ENCODE results near the gene DNPH1.

The DNPH1 gene

DNA sequence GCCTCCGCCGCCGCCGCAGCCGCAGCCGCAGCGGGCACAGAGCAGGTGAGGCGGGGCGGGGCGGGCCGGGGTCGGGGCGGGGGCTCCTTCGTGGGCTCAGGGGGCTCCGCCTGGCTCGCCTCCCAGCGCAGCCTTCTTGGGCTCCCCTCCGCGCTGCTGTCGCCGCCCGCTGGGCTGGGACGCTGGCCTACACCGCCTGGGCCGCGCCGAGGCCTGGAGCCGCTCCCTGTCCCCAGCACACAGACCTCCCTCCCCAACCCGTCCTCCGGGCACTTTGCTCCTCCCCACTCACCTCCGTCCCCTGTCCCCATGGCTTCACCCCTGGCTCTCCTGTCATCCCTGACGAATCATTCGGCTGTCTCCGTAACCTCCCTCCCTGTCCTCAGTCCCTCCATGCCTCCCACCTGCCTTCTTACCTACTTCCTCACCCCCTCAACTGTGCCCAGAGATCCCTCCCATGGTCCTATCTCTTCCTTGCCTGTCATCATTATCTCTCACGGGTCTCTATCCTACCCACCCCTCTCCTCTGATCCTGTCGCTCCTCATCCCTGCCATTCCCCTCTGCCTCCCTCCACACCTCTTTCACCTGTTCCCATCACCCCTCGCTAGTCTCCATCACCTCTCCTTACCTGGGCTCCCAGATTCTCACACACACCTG lies 14.5 kb upstream of the DNPH1 start:
- H3K4me1 ChIP-seq (ENCODE audit: control extremely low read depth in 1 of 4, control insufficient read depth in 4 of 4, insufficient read depth in 4 of 4, low read length in 3 of 4), result peaks cover 2 to 18% (median 15%) of the 10 kb centered on the region in 4 experiments
- CTCF ChIA-PET, result interaction anchor here (2.0 kb wide), 1 partner anchor 15 kb away, joined by 7 read pairs; the partner anchor contains the start of gene DNPH1
- no peak overlapping the region for H3K4me3 ChIP-seq (ENCODE audit: control insufficient read depth in 1 of 7, extremely low read depth in 1 of 7, insufficient read depth in 4 of 7, low read depth in 2 of 7, low read length in 6 of 7)
- peaks cover 0 to 4% (median 0%) of the 10 kb centered on the region in 5 experiments for H3K9me3 ChIP-seq (ENCODE audit: control extremely low read depth in 1 of 5, control insufficient read depth in 4 of 5, insufficient read depth in 2 of 5, low read depth in 1 of 5, low read length in 4 of 5)
- POLR2A ChIA-PET, result no interaction called here
- H3K27me3 ChIP-seq (replicated peaks in 2 of 5; ENCODE audit: control insufficient read depth in 4 of 5, insufficient read depth in 5 of 5, low read length in 4 of 5), result peaks cover 7 to 68% (median 36%) of the 10 kb centered on the region in 5 experiments
- WGBS (ENCODE audit: insufficient coverage), result 39% methylated on average over 25 of the region's 37 CpGs
- DNase-seq, result no peak
- H3K36me3 ChIP-seq (ENCODE audit: control insufficient read depth in 4 of 4, insufficient read depth in 4 of 4, low read length in 3 of 4), result no peaks in the 10 kb centered on the region
- H3K27ac ChIP-seq (ENCODE audit: insufficient read depth in 1 of 2, low read depth in 1 of 2, low read length in 2 of 2, poor library complexity in 1 of 2, severe bottlenecking in 2 of 2), result no peak overlapping the region

DNA sequence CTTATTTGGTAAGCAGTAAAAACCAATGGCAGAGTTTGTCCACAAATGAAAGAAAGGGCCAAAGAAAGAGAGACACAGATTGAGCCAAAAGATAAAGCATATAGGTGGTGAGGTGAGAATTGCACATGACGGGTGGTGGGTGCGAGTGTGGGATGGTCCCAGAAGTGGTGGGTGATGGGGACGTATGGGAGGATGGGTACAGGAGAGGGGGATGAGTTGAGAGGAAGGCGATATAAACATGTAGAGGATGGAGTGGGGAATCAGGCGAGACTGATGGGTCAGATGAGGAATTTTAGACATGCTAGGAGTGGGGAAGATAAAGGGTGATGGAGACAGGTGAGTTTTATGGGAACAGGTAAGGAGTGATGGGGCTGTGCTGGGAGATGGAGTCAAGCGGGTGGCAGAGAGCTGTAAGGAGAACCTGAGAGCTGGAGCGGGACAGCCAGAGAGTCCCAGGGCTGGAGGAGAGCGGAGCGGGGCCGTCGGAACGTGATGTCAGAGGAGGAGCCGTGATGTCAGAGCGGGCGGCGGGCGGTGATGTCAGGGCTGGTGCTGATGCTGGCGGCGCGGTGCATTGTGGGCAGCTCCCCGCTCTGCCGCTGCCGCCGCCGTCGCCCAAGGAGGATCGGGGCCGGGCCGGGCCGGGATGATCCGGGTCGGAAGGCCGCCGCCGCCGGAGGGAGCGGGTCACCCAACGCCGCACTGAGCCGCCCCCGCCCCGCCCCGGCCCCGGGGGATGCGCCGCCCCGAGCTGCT lies 13.8 kb upstream of the DNPH1 start, which contains the start of gene TTBK1:
TSS of gene TTBK1 (plus strand) at position 574 of the 756 bp plus-strand sequence. CDS start 3,180 bp downstream, outside the sequence.
- Histone ChIP-seq H3K36me3 (ENCODE audit: control insufficient read depth in 4 of 4, insufficient read depth in 4 of 4, low read length in 3 of 4) (no peaks in the 10 kb centered on the region), H3K9me3 (ENCODE audit: control extremely low read depth in 1 of 5, control insufficient read depth in 4 of 5, insufficient read depth in 2 of 5, low read depth in 1 of 5, low read length in 4 of 5) (peaks cover 0 to 4% (median 0%) of the 10 kb centered on the region in 5 experiments), H3K27me3 (replicated peaks in 2 of 5; ENCODE audit: control insufficient read depth in 4 of 5, insufficient read depth in 5 of 5, low read length in 4 of 5) (peaks cover 7 to 68% (median 36%) of the 10 kb centered on the region in 5 experiments), H3K4me3 (ENCODE audit: control insufficient read depth in 1 of 7, extremely low read depth in 1 of 7, insufficient read depth in 4 of 7, low read depth in 2 of 7, low read length in 6 of 7) (no peak within 1 kb of the TSS), H3K27ac (ENCODE audit: insufficient read depth in 1 of 2, low read depth in 1 of 2, low read length in 2 of 2, poor library complexity in 1 of 2, severe bottlenecking in 2 of 2) (no peak within 1 kb of the TSS), H3K4me1 (ENCODE audit: control extremely low read depth in 1 of 4, control insufficient read depth in 4 of 4, insufficient read depth in 4 of 4, low read length in 3 of 4) (peaks cover 2 to 17% (median 15%) of the 10 kb centered on the region in 4 experiments)
- 32% methylated on average over 12 of the region's 47 CpGs for WGBS (ENCODE audit: insufficient coverage)
- ChIA-PET POLR2A (no interaction called here), CTCF (interaction anchor here (2.0 to 2.8 kb wide), 2 partner anchors 14 kb away, joined by 7 to 12 read pairs; partner anchors contain the start of gene DNPH1)
- no peak for DNase-seq

DNA sequence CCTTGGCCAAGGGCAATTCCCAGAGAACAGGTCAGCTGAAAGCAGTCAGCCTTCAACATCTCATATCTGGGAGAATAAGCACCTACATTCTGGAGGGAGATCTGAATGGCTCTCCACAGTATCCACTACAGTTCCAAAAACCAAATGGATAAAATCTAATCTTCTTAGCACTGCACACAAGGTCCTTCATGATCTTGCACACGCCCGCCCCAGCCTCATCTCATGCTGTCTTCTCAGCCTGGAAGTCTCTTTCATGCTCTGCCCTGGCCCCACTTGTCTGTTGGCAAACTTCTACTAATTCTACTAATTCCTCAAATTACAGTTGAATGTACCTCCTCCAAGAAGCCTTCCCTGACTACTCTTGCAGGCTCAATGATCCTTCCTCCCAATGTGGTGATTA lies 12.2 kb upstream of the DNPH1 start:
- peaks cover 7 to 75% (median 33%) of the 10 kb centered on the region in 5 experiments for H3K27me3 ChIP-seq (replicated peaks in 2 of 5; ENCODE audit: control insufficient read depth in 4 of 5, insufficient read depth in 5 of 5, low read length in 4 of 5)
- ChIA-PET CTCF (interaction anchor here (2.8 kb wide), 1 partner anchor 12 kb away, joined by 12 read pairs; the partner anchor contains the start of gene DNPH1), POLR2A (interaction anchor here (0.6 kb wide), 1 partner anchor 310 kb away, joined by 11 read pairs; no protein-coding TSS in a partner anchor)
- no peak overlapping the region for H3K27ac ChIP-seq (ENCODE audit: insufficient read depth in 1 of 2, low read depth in 1 of 2, low read length in 2 of 2, poor library complexity in 1 of 2, severe bottlenecking in 2 of 2)
- no peak for DNase-seq
- H3K36me3 ChIP-seq (ENCODE audit: control insufficient read depth in 4 of 4, insufficient read depth in 4 of 4, low read length in 3 of 4), result no peaks in the 10 kb centered on the region
- peaks cover 1 to 7% (median 2%) of the 10 kb centered on the region in 4 experiments for H3K4me1 ChIP-seq (ENCODE audit: control extremely low read depth in 1 of 4, control insufficient read depth in 4 of 4, insufficient read depth in 4 of 4, low read length in 3 of 4)
- 81% methylated on average over 2 of the region's 2 CpGs for WGBS (ENCODE audit: insufficient coverage)
- H3K9me3 ChIP-seq (ENCODE audit: control extremely low read depth in 1 of 5, control insufficient read depth in 4 of 5, insufficient read depth in 2 of 5, low read depth in 1 of 5, low read length in 4 of 5), result peaks cover 0 to 4% (median 0%) of the 10 kb centered on the region in 5 experiments
- H3K4me3 ChIP-seq (ENCODE audit: control insufficient read depth in 1 of 7, extremely low read depth in 1 of 7, insufficient read depth in 4 of 7, low read depth in 2 of 7, low read length in 6 of 7), result no peak overlapping the region

DNA sequence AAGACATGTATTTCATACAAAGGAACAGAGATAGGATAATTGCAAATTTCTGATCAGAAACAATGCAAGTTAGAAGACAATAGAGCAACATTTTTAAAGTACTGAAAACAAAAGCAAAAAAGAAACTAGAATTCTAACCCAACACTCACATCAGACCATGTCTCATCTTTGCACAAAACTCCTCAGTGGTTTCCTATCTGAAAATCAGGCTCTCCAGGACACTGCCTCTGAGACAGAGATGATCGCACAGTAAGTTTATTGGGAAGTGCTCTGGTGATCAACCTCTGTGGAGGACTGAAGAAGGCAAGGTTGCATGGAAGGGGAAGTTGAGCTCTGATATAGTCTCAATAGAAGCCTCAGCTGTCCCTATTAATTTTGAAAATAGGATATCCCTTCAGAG lies 11.7 kb upstream of the DNPH1 start:
- peaks cover 0 to 4% (median 0%) of the 10 kb centered on the region in 5 experiments for H3K9me3 ChIP-seq (ENCODE audit: control extremely low read depth in 1 of 5, control insufficient read depth in 4 of 5, insufficient read depth in 2 of 5, low read depth in 1 of 5, low read length in 4 of 5)
- H3K4me3 ChIP-seq (ENCODE audit: control insufficient read depth in 1 of 7, extremely low read depth in 1 of 7, insufficient read depth in 4 of 7, low read depth in 2 of 7, low read length in 6 of 7), result no peak overlapping the region
- peaks cover 7 to 70% (median 33%) of the 10 kb centered on the region in 5 experiments for H3K27me3 ChIP-seq (replicated peaks in 2 of 5; ENCODE audit: control insufficient read depth in 4 of 5, insufficient read depth in 5 of 5, low read length in 4 of 5)
- no peak overlapping the region for H3K27ac ChIP-seq (ENCODE audit: insufficient read depth in 1 of 2, low read depth in 1 of 2, low read length in 2 of 2, poor library complexity in 1 of 2, severe bottlenecking in 2 of 2)
- ChIA-PET CTCF (interaction anchor here (1.3 to 2.8 kb wide), 2 partner anchors 12 to 67 kb away, joined by 3 to 12 read pairs; partner anchors contain the start of genes CRIP3 and DNPH1), POLR2A (interaction anchor here (0.6 kb wide), 1 partner anchor 311 kb away, joined by 11 read pairs; no protein-coding TSS in a partner anchor)
- no peaks in the 10 kb centered on the region for H3K36me3 ChIP-seq (ENCODE audit: control insufficient read depth in 4 of 4, insufficient read depth in 4 of 4, low read length in 3 of 4)
- DNase-seq, result no peak
- 90% methylated on average over 1 of the region's 1 CpG for WGBS (ENCODE audit: insufficient coverage)
- H3K4me1 ChIP-seq (ENCODE audit: control extremely low read depth in 1 of 4, control insufficient read depth in 4 of 4, insufficient read depth in 4 of 4, low read length in 3 of 4), result peaks cover 0 to 7% (median 2%) of the 10 kb centered on the region in 4 experiments

DNA sequence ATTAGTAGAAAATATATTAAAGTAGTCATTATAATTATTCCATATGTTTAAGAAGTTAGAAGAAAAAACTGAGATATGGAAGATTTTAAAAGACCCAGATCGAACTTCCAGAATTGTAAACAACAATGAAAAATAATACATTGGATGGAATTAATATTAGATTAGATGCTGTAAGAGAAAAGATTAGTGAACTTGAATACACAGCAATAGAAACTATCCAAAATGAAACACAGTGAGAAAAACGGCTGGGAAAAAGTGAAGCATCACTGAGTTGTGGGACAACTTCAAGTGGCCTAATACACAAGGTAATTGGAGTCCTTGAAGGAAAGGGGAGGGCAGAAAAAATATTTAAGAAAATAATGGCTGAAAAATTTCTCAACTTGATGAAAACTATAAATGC lies 9.8 kb upstream of the DNPH1 start:
- DNase-seq, result no peak
- no peak overlapping the region for H3K27ac ChIP-seq (ENCODE audit: insufficient read depth in 1 of 2, low read depth in 1 of 2, low read length in 2 of 2, poor library complexity in 1 of 2, severe bottlenecking in 2 of 2)
- peaks cover 0 to 4% (median 0%) of the 10 kb centered on the region in 5 experiments for H3K9me3 ChIP-seq (ENCODE audit: control extremely low read depth in 1 of 5, control insufficient read depth in 4 of 5, insufficient read depth in 2 of 5, low read depth in 1 of 5, low read length in 4 of 5)
- POLR2A ChIA-PET, result no interaction called here
- H3K27me3 ChIP-seq (replicated peaks in 2 of 5; ENCODE audit: control insufficient read depth in 4 of 5, insufficient read depth in 5 of 5, low read length in 4 of 5), result peaks cover 7 to 51% (median 23%) of the 10 kb centered on the region in 5 experiments
- H3K4me3 ChIP-seq (ENCODE audit: control insufficient read depth in 1 of 7, extremely low read depth in 1 of 7, insufficient read depth in 4 of 7, low read depth in 2 of 7, low read length in 6 of 7), result no peak overlapping the region
- CTCF ChIA-PET, result interaction anchor here (1.2 to 1.9 kb wide), 3 partner anchors 10 to 18 kb away, joined by 4 to 16 read pairs (median 7); partner anchors contain the start of gene DNPH1
- no peaks in the 10 kb centered on the region for H3K36me3 ChIP-seq (ENCODE audit: control insufficient read depth in 4 of 4, insufficient read depth in 4 of 4, low read length in 3 of 4)
- no CpG with 5 or more reads among the region's 2 CpGs for WGBS (ENCODE audit: insufficient coverage)
- no peaks in the 10 kb centered on the region for H3K4me1 ChIP-seq (ENCODE audit: control extremely low read depth in 1 of 4, control insufficient read depth in 4 of 4, insufficient read depth in 4 of 4, low read length in 3 of 4)

DNA sequence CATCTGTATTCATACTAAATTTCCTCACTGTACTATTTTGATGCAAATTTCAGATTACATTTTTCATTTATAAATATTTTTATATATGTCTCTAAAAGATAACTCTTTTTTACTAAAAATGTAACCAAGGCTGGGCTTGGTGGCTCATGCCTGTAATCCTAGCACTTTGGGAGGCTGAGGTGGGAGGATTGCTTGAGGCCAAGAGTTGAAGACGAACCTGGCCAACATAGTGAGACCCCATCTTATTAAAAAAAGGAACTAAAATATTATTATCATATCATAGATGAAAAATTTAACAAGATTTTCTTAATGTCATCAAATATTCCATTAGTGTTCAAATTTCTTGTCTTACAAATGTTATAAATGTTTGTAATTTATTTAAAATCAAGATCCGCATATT lies 6.6 kb upstream of the DNPH1 start:
- Histone ChIP-seq H3K4me1 (ENCODE audit: control extremely low read depth in 1 of 4, control insufficient read depth in 4 of 4, insufficient read depth in 4 of 4, low read length in 3 of 4) (no peaks in the 10 kb centered on the region), H3K27ac (ENCODE audit: insufficient read depth in 1 of 2, low read depth in 1 of 2, low read length in 2 of 2, poor library complexity in 1 of 2, severe bottlenecking in 2 of 2) (no peak overlapping the region), H3K36me3 (ENCODE audit: control insufficient read depth in 4 of 4, insufficient read depth in 4 of 4, low read length in 3 of 4) (no peaks in the 10 kb centered on the region), H3K9me3 (ENCODE audit: control extremely low read depth in 1 of 5, control insufficient read depth in 4 of 5, insufficient read depth in 2 of 5, low read depth in 1 of 5, low read length in 4 of 5) (peaks cover 0 to 4% (median 0%) of the 10 kb centered on the region in 5 experiments), H3K27me3 (replicated peaks in 2 of 5; ENCODE audit: control insufficient read depth in 4 of 5, insufficient read depth in 5 of 5, low read length in 4 of 5) (peaks cover 3 to 20% (median 4%) of the 10 kb centered on the region in 5 experiments), H3K4me3 (ENCODE audit: control insufficient read depth in 1 of 7, extremely low read depth in 1 of 7, insufficient read depth in 4 of 7, low read depth in 2 of 7, low read length in 6 of 7) (no peak overlapping the region)
- CTCF ChIA-PET, result interaction anchor here (0.7 kb wide), 1 partner anchor 11 kb away, joined by 3 read pairs; no protein-coding TSS in a partner anchor
- DNase-seq, result no peak
- WGBS (ENCODE audit: insufficient coverage), result no CpG with 5 or more reads among the region's 2 CpGs
- POLR2A ChIA-PET, result no interaction called here
